HG03342 (cell line): Measurements from ENCODE around the gene RGS21.

Experiments
- ATAC-seq: cut with Tn5 transposase; IDR thresholded peaks from one replicate; pipeline ENCODE4 v1.9.1; 2021; ENCODE audit warnings: mild to moderate bottlenecking, moderate library complexity; ENCODE audit not compliant: unreplicated experiment

Gene RGS21

GRCh38 chr1:192378276-192378675 lies 61.5 kb downstream of the RGS21 start:
- no peak for ATAC-seq

GRCh38 chr1:192378878-192379277 lies 62.1 kb downstream of the RGS21 start:
- ATAC-seq, result no peak

GRCh38 chr1:192379554-192379953 lies 62.8 kb downstream of the RGS21 start:
- ATAC-seq, result no peak

- ATAC-seq, result peak; percentile 39
Observed at GRCh38 chr1:192382758-192383157, 66.0 kb downstream of the RGS21 start.

GRCh38 chr1:192386051-192386650 lies 69.4 kb downstream of the RGS21 start:
- no peak for ATAC-seq

GRCh38 chr1:192395211-192395610 lies 78.4 kb downstream of the RGS21 start:
- no peak for ATAC-seq

GRCh38 chr1:192395895-192396294 lies 79.1 kb downstream of the RGS21 start:
- ATAC-seq, result no peak

- no peak for ATAC-seq
Observed at GRCh38 chr1:192399161-192399560, 82.4 kb downstream of the RGS21 start.

- ATAC-seq, result no peak
Observed at GRCh38 chr1:192401825-192402224, 85.0 kb downstream of the RGS21 start.

- no peak for ATAC-seq
Observed at GRCh38 chr1:192402571-192402970, 85.8 kb downstream of the RGS21 start.

- no peak for ATAC-seq
Observed at GRCh38 chr1:192407206-192407605, 90.4 kb downstream of the RGS21 start.
